WTC11 (cell line): ENCODE data around the gene TMEM156. TPM values are rescaled to one million over a fixed set of nuclear protein-coding genes. Genes with fewer than 3 reads are reported as not detected.

Source experiments
- ATAC-seq: fragments of 200-7000 bp; cut with Tn5 transposase; 2 replicates; pipeline ENCODE4 v1.10.0; 2021; ENCODE audit warnings: mild to moderate bottlenecking, moderate library complexity
- CTCF ChIA-PET: fragments of 300-600 bp; sonication (Branson Sonifier 250); formaldehyde crosslinking; loops from one replicate; lab custom pipeline; 2021; ENCODE audit warnings: antibody characterized with exemption; lab: Charles Lee
- POLR2A ChIA-PET: fragments of 350-600 bp; sonication (Branson Sonifier 250); formaldehyde crosslinking; loops from one replicate; lab custom pipeline; 2021; ENCODE audit warnings: antibody characterized with exemption; lab: Charles Lee
- DNase-seq: peaks from one replicate; pipeline ENCODE4 v3.0.0; 2021; ENCODE audit warnings: low spot score
- H3K27ac Mint-ChIP-seq: 2 replicates; pipeline ENCODE4 v1.8.0; 2021; ENCODE audit warnings: mixed read lengths
- H3K27me3 Mint-ChIP-seq: 2 replicates; pipeline ENCODE4 v1.8.0; 2021; ENCODE audit warnings: low read depth, mild to moderate bottlenecking, moderate library complexity, mixed read lengths
- H3K36me3 Mint-ChIP-seq: 2 replicates; pipeline ENCODE4 v1.8.0; 2021; ENCODE audit warnings: mixed read lengths
- H3K4me1 Mint-ChIP-seq: 2 replicates; pipeline ENCODE4 v1.8.0; 2022; ENCODE audit warnings: mixed read lengths
- H3K4me3 Mint-ChIP-seq: 2 replicates; pipeline ENCODE4 v1.8.0; 2021; ENCODE audit warnings: mild to moderate bottlenecking, moderate library complexity, mixed read lengths
- H3K9me3 Mint-ChIP-seq: 2 replicates; pipeline ENCODE4 v1.8.0; 2021; ENCODE audit warnings: mixed read lengths
- ATF1 ChIP-seq: sonication (generic); formaldehyde crosslinking; IDR thresholded peaks from 2 replicates; pipeline ENCODE4 v1.8.1; 2023; ENCODE audit warnings: mild to moderate bottlenecking, moderate library complexity, missing genetic modification reagents
- CBFB ChIP-seq: sonication (generic); formaldehyde crosslinking; IDR thresholded peaks from 2 replicates; pipeline ENCODE4 v1.8.1; 2022; ENCODE audit warnings: mild to moderate bottlenecking, low read depth, missing genetic modification reagents
- CREM ChIP-seq: sonication (generic); formaldehyde crosslinking; IDR thresholded peaks from 2 replicates; pipeline ENCODE4 v1.8.1; 2022; ENCODE audit warnings: mild to moderate bottlenecking, missing genetic modification reagents, moderate library complexity
- EMX1 ChIP-seq: fragments of 250-450 bp; sonication (Bioruptor Pico); IDR thresholded peaks from 2 replicates; pipeline ENCODE4 v1.8.0; 2021; ENCODE audit warnings: mild to moderate bottlenecking
- FOXJ3 ChIP-seq: sonication (generic); formaldehyde crosslinking; IDR thresholded peaks from 2 replicates; pipeline ENCODE4 v1.9.0; 2021; ENCODE audit warnings: missing genetic modification reagents, mild to moderate bottlenecking, borderline replicate concordance
- JAZF1 ChIP-seq: fragments of 250-450 bp; sonication (Bioruptor Pico); IDR thresholded peaks from 2 replicates; pipeline ENCODE4 v1.9.0; 2021; ENCODE audit warnings: moderate library complexity, mild to moderate bottlenecking, inconsistent platforms
- NFYB ChIP-seq: sonication (generic); formaldehyde crosslinking; conservative IDR thresholded peaks from 2 replicates; pipeline ENCODE4 v1.8.0; 2022; ENCODE audit warnings: low read depth, missing genetic modification reagents
- RORB ChIP-seq: fragments of 250-450 bp; sonication (Bioruptor Pico); IDR thresholded peaks from 2 replicates; pipeline ENCODE4 v1.9.0; 2021; ENCODE audit warnings: mild to moderate bottlenecking
- ZBTB21 ChIP-seq: sonication (generic); formaldehyde crosslinking; IDR thresholded peaks from 2 replicates; pipeline ENCODE4 v1.8.1; 2023; ENCODE audit warnings: mild to moderate bottlenecking, missing genetic modification reagents, borderline replicate concordance
- ZNF138 ChIP-seq: sonication (generic); formaldehyde crosslinking; conservative IDR thresholded peaks from 2 replicates; pipeline ENCODE4 v1.8.1; 2022; ENCODE audit warnings: mild to moderate bottlenecking, moderate library complexity, missing genetic modification reagents
- ZNF416 ChIP-seq: fragments of 250-450 bp; sonication (Bioruptor Pico); IDR thresholded peaks from 2 replicates; pipeline ENCODE4 v1.9.0; 2021; ENCODE audit warnings: mild to moderate bottlenecking, inconsistent platforms
- total RNA-seq: library from RNA; stranded (reverse); gene quantifications from 3 replicates; pipeline ENCODE4 v1.2.3, GENCODE V29; 2021
- TF ChIP-seq, protein P1 (sequence below): sonication (generic); formaldehyde crosslinking; IDR thresholded peaks from 2 replicates; pipeline ENCODE4 v1.8.0; 2022; ENCODE audit warnings: mild to moderate bottlenecking, missing genetic modification reagents
- TF ChIP-seq, protein P2 (sequence below): sonication (generic); formaldehyde crosslinking; IDR thresholded peaks from 2 replicates; pipeline ENCODE4 v1.8.0; 2022; ENCODE audit warnings: mild to moderate bottlenecking, missing genetic modification reagents
- TF ChIP-seq, protein P3 (sequence below): fragments of 250-450 bp; sonication (Bioruptor Pico); IDR thresholded peaks from 2 replicates; pipeline ENCODE4 v2.1.2; 2022; ENCODE audit warnings: mild to moderate bottlenecking, moderate library complexity
- TF ChIP-seq, protein P4 (sequence below): sonication (generic); formaldehyde crosslinking; conservative IDR thresholded peaks from 2 replicates; pipeline ENCODE4 v1.8.1; 2023; ENCODE audit warnings: mild to moderate bottlenecking, low read depth, missing genetic modification reagents, moderate library complexity
- TF ChIP-seq, protein P5 (sequence below): sonication (generic); formaldehyde crosslinking; IDR thresholded peaks from 2 replicates; pipeline ENCODE4 v1.8.0; 2023; ENCODE audit warnings: mild to moderate bottlenecking, missing genetic modification reagents
- TF ChIP-seq, protein P6 (sequence below): fragments of 250-450 bp; sonication (Bioruptor Pico); IDR thresholded peaks from 2 replicates; pipeline ENCODE4 v1.8.0; 2021; ENCODE audit warnings: mild to moderate bottlenecking
- TF ChIP-seq, protein P7 (sequence below): sonication (generic); formaldehyde crosslinking; IDR thresholded peaks from 2 replicates; pipeline ENCODE4 v1.8.0; 2022; ENCODE audit warnings: missing genetic modification reagents

Gene TMEM156
- total RNA-seq, 1 experiment from 2014 or later = 0.24 TPM

DNA sequence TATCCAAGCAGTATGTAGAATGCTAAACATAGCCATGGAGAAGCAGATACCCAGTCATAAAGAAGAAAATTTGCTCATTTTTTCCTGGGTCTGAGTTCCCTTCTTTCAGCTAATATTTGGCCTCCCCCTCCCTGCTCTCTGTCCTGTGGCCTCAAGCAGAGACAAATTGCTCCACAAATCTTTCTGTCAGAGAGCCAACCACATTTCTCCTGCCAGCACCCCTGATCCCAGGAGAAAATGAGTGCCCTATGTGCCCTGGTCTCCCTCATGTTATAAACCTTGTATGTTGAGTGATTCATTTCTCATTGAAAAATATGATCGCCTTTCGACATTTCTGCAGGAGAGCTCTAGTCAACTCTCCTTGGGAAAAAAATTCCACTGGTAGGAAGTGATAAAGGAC is 82.0 kb downstream of the TMEM156 start:
- ATAC-seq (no peak), DNase-seq (no peak)
- ChIA-PET POLR2A (no interaction called here), CTCF (interaction anchor here (0.5 to 1.0 kb wide), 2 partner anchors 44 to 285 kb away, joined by 3 read pairs; no protein-coding TSS in a partner anchor)
- Mint-ChIP-seq H3K27ac (no peak overlapping the region), H3K36me3 (no peaks in the 10 kb centered on the region), H3K27me3 (no peaks in the 10 kb centered on the region), H3K9me3 (no peaks in the 10 kb centered on the region), H3K4me3 (no peak overlapping the region), H3K4me1 (no peaks in the 10 kb centered on the region)
- TF ChIP-seq, protein P1, sequence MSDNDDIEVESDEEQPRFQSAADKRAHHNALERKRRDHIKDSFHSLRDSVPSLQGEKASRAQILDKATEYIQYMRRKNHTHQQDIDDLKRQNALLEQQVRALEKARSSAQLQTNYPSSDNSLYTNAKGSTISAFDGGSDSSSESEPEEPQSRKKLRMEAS (CRISPR knock-in tag) = no peak
- no peak for TF ChIP-seq ZNF416 (CRISPR knock-in tag)
- no peak for TF ChIP-seq RORB (CRISPR knock-in tag)
- TF ChIP-seq, protein P2, sequence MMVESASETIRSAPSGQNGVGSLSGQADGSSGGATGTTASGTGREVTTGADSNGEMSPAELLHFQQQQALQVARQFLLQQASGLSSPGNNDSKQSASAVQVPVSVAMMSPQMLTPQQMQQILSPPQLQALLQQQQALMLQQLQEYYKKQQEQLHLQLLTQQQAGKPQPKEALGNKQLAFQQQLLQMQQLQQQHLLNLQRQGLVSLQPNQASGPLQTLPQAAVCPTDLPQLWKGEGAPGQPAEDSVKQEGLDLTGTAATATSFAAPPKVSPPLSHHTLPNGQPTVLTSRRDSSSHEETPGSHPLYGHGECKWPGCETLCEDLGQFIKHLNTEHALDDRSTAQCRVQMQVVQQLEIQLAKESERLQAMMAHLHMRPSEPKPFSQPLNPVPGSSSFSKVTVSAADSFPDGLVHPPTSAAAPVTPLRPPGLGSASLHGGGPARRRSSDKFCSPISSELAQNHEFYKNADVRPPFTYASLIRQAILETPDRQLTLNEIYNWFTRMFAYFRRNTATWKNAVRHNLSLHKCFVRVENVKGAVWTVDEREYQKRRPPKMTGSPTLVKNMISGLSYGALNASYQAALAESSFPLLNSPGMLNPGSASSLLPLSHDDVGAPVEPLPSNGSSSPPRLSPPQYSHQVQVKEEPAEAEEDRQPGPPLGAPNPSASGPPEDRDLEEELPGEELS = no peak
- TF ChIP-seq EMX1 (CRISPR knock-in tag) = no peak
- TF ChIP-seq, protein P3, sequence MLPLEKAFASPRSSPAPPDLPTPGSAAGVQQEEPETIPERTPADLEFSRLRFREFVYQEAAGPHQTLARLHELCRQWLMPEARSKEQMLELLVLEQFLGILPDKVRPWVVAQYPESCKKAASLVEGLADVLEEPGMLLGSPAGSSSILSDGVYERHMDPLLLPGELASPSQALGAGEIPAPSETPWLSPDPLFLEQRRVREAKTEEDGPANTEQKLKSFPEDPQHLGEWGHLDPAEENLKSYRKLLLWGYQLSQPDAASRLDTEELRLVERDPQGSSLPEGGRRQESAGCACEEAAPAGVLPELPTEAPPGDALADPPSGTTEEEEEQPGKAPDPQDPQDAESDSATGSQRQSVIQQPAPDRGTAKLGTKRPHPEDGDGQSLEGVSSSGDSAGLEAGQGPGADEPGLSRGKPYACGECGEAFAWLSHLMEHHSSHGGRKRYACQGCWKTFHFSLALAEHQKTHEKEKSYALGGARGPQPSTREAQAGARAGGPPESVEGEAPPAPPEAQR (CRISPR knock-in tag) = no peak
- TF ChIP-seq CREM (CRISPR knock-in tag) = no peak
- TF ChIP-seq, protein P4, sequence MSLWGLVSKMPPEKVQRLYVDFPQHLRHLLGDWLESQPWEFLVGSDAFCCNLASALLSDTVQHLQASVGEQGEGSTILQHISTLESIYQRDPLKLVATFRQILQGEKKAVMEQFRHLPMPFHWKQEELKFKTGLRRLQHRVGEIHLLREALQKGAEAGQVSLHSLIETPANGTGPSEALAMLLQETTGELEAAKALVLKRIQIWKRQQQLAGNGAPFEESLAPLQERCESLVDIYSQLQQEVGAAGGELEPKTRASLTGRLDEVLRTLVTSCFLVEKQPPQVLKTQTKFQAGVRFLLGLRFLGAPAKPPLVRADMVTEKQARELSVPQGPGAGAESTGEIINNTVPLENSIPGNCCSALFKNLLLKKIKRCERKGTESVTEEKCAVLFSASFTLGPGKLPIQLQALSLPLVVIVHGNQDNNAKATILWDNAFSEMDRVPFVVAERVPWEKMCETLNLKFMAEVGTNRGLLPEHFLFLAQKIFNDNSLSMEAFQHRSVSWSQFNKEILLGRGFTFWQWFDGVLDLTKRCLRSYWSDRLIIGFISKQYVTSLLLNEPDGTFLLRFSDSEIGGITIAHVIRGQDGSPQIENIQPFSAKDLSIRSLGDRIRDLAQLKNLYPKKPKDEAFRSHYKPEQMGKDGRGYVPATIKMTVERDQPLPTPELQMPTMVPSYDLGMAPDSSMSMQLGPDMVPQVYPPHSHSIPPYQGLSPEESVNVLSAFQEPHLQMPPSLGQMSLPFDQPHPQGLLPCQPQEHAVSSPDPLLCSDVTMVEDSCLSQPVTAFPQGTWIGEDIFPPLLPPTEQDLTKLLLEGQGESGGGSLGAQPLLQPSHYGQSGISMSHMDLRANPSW = no peak
- no peak for TF ChIP-seq FOXJ3 (CRISPR knock-in tag)
- TF ChIP-seq JAZF1 = no peak
- no peak for TF ChIP-seq NFYB (CRISPR knock-in tag)
- TF ChIP-seq, protein P5, sequence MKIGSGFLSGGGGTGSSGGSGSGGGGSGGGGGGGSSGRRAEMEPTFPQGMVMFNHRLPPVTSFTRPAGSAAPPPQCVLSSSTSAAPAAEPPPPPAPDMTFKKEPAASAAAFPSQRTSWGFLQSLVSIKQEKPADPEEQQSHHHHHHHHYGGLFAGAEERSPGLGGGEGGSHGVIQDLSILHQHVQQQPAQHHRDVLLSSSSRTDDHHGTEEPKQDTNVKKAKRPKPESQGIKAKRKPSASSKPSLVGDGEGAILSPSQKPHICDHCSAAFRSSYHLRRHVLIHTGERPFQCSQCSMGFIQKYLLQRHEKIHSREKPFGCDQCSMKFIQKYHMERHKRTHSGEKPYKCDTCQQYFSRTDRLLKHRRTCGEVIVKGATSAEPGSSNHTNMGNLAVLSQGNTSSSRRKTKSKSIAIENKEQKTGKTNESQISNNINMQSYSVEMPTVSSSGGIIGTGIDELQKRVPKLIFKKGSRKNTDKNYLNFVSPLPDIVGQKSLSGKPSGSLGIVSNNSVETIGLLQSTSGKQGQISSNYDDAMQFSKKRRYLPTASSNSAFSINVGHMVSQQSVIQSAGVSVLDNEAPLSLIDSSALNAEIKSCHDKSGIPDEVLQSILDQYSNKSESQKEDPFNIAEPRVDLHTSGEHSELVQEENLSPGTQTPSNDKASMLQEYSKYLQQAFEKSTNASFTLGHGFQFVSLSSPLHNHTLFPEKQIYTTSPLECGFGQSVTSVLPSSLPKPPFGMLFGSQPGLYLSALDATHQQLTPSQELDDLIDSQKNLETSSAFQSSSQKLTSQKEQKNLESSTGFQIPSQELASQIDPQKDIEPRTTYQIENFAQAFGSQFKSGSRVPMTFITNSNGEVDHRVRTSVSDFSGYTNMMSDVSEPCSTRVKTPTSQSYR (CRISPR knock-in tag) = no peak
- no peak for TF ChIP-seq ZNF138 (CRISPR knock-in tag)
- TF ChIP-seq, protein P6, sequence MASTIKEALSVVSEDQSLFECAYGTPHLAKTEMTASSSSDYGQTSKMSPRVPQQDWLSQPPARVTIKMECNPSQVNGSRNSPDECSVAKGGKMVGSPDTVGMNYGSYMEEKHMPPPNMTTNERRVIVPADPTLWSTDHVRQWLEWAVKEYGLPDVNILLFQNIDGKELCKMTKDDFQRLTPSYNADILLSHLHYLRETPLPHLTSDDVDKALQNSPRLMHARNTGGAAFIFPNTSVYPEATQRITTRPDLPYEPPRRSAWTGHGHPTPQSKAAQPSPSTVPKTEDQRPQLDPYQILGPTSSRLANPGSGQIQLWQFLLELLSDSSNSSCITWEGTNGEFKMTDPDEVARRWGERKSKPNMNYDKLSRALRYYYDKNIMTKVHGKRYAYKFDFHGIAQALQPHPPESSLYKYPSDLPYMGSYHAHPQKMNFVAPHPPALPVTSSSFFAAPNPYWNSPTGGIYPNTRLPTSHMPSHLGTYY (CRISPR knock-in tag) = no peak
- TF ChIP-seq, protein P7, sequence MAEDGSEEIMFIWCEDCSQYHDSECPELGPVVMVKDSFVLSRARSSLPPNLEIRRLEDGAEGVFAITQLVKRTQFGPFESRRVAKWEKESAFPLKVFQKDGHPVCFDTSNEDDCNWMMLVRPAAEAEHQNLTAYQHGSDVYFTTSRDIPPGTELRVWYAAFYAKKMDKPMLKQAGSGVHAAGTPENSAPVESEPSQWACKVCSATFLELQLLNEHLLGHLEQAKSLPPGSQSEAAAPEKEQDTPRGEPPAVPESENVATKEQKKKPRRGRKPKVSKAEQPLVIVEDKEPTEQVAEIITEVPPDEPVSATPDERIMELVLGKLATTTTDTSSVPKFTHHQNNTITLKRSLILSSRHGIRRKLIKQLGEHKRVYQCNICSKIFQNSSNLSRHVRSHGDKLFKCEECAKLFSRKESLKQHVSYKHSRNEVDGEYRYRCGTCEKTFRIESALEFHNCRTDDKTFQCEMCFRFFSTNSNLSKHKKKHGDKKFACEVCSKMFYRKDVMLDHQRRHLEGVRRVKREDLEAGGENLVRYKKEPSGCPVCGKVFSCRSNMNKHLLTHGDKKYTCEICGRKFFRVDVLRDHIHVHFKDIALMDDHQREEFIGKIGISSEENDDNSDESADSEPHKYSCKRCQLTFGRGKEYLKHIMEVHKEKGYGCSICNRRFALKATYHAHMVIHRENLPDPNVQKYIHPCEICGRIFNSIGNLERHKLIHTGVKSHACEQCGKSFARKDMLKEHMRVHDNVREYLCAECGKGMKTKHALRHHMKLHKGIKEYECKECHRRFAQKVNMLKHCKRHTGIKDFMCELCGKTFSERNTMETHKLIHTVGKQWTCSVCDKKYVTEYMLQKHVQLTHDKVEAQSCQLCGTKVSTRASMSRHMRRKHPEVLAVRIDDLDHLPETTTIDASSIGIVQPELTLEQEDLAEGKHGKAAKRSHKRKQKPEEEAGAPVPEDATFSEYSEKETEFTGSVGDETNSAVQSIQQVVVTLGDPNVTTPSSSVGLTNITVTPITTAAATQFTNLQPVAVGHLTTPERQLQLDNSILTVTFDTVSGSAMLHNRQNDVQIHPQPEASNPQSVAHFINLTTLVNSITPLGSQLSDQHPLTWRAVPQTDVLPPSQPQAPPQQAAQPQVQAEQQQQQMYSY (CRISPR knock-in tag) = no peak
- TF ChIP-seq CBFB = no peak
- no peak for TF ChIP-seq ATF1 (CRISPR knock-in tag)
- TF ChIP-seq ZBTB21 (CRISPR knock-in tag) = no peak
- TF ChIP-seq, all 79 proteins: peak for 0
